GM03348 (cell line): Measurements from ENCODE around the gene PLXNB1.
"Not testable (repeated sequence)": the region's sequence is repeated elsewhere in the genome, so short reads cannot be mapped to it uniquely, and the experiment has no call there.

Source experiments
- DNase-seq: peaks from one replicate; pipeline ENCODE4 v3.0.0; 2012; ENCODE audit warnings: low spot score

PLXNB1 gene

GRCh38 chr3:48429960-48430707 lies at the start of gene PLXNB1:
Gene PLXNB1 (minus strand): TSS chr3:48430086. CDS start chr3:48424611, 5,475 bp downstream.
- peak; percentile 53 for DNase-seq

- no peak for DNase-seq
Measured at GRCh38 chr3:48478626-48479555, 49.0 kb upstream of the PLXNB1 start.

- DNase-seq = no peak
Measured at GRCh38 chr3:48477959-48478520, 48.2 kb upstream of the PLXNB1 start.

- no peak for DNase-seq
Measured at GRCh38 chr3:48476426-48477053, 46.7 kb upstream of the PLXNB1 start.

GRCh38 chr3:48475188-48475587 lies 45.3 kb upstream of the PLXNB1 start:
- DNase-seq = no peak

- DNase-seq = no peak
Measured at GRCh38 chr3:48474619-48475018, 44.7 kb upstream of the PLXNB1 start.

GRCh38 chr3:48474031-48474430 lies 44.1 kb upstream of the PLXNB1 start:
- not testable (repeated sequence) for DNase-seq

GRCh38 chr3:48473617-48473952 lies 43.7 kb upstream of the PLXNB1 start:
- no peak for DNase-seq

GRCh38 chr3:48472923-48473616 lies 43.2 kb upstream of the PLXNB1 start:
- peak; percentile 89 for DNase-seq

- no peak for DNase-seq
Measured at GRCh38 chr3:48472673-48472922, 42.7 kb upstream of the PLXNB1 start.

GRCh38 chr3:48470286-48470685 lies 40.4 kb upstream of the PLXNB1 start:
- no peak for DNase-seq

GRCh38 chr3:48469046-48469915 lies 39.4 kb upstream of the PLXNB1 start:
- no peak for DNase-seq

- no peak for DNase-seq
Measured at GRCh38 chr3:48468329-48468731, 38.4 kb upstream of the PLXNB1 start.

- DNase-seq = no peak
Measured at GRCh38 chr3:48467473-48468267, 37.8 kb upstream of the PLXNB1 start.

- DNase-seq = no peak
Measured at GRCh38 chr3:48467110-48467454, 37.2 kb upstream of the PLXNB1 start.

- no peak for DNase-seq
Measured at GRCh38 chr3:48466386-48467109, 36.7 kb upstream of the PLXNB1 start.

- DNase-seq = peak; percentile 98
Measured at GRCh38 chr3:48465531-48466378, 35.9 kb upstream of the PLXNB1 start.

- DNase-seq = no peak
Measured at GRCh38 chr3:48465237-48465530, 35.3 kb upstream of the PLXNB1 start.

GRCh38 chr3:48464713-48465221 lies 34.9 kb upstream of the PLXNB1 start:
- no peak for DNase-seq
